ENCODE data around the gene UNC13A. TPM values are rescaled to one million over a fixed set of nuclear protein-coding genes. Genes with fewer than 3 reads are reported as not detected.

UNC13A gene
- total RNA-seq, 1 donor: under 0.01 TPM

Other genes starting within 250 kb of the UNC13A start
- under 0.01 TPM for gene TMEM221, start 239.7 kb downstream of the UNC13A start, total RNA-seq
- gene NXNL1, start 227.4 kb downstream of the UNC13A start, total RNA-seq: not detected
- 27.5 TPM for gene SLC27A1, start 217.8 kb downstream of the UNC13A start, total RNA-seq
- gene PGLS, start 176.7 kb downstream of the UNC13A start, total RNA-seq: 105 TPM
- gene COLGALT1, start 132.7 kb downstream of the UNC13A start, total RNA-seq: 77.0 TPM
- 52.2 TPM for gene MAP1S, start 31.1 kb upstream of the UNC13A start, total RNA-seq
- gene FCHO1, start 63.1 kb upstream of the UNC13A start, total RNA-seq: 41.7 TPM
- gene B3GNT3, start 106.8 kb upstream of the UNC13A start, total RNA-seq: 0.54 TPM
- 0.81 TPM for gene INSL3, start 133.2 kb upstream of the UNC13A start, total RNA-seq
- gene JAK3, start 159.6 kb upstream of the UNC13A start, total RNA-seq: 127 TPM
- gene RPL18A, start 171.6 kb upstream of the UNC13A start, total RNA-seq: 2,881 TPM
- gene SLC5A5, start 183.6 kb upstream of the UNC13A start, total RNA-seq: 1.3 TPM
- 22.9 TPM for gene CCDC124, start 244.7 kb upstream of the UNC13A start, total RNA-seq

Data from hematopoietic multipotent progenitor cell (in vitro differentiated cells).